Measurements from ENCODE around the gene RGP1.

The RGP1 gene

DNA sequence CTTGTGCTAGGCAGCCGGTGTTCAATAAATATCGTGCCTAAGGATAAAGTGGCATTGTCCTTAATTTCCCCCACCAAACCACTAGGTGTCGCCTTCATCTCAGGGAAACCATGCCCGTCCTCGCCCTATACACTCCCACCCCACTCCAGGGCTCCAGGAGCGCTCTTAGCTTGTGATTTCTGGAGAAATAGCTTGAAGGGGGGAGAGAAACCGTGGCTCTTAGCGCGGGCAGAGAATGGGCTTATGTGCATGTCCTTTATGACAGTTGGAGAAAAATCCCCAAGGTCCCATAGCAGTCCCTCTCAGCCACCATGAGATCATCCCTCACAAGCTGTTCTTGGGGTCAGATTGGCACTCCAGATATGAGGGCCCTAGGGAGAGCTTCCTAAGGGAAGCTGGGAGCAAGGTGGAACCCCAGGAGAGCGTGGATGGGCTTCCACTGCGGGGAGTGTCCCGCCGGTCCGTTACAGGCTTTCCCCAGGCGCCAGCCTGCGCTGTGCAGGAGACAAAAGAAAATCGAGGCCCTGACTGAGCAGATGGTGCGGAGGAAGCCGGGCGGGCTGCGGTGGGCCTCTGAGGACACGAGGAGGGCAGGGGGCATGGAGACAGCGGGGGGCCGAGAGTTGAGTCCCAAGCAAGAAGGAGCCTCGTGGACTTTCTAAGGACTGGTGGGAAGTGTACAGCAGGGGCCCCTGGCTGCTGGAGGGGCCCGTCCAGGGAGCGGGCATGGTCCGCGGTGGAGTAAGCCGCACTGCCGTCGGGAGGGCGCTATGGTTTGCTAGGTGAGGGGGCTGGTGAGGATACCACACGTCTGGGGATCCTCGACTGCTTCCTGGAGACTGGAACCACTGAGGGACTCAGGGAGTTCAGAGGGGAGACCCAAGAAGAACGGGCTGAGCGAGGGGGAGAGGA is 41.6 kb downstream of the RGP1 start:
- Mint-ChIP-seq H3K9me3 (no peaks in the 10 kb centered on the region), H3K4me3 (no peak overlapping the region), H3K27me3 (ENCODE audit: low read depth) (no peaks in the 10 kb centered on the region)

DNA sequence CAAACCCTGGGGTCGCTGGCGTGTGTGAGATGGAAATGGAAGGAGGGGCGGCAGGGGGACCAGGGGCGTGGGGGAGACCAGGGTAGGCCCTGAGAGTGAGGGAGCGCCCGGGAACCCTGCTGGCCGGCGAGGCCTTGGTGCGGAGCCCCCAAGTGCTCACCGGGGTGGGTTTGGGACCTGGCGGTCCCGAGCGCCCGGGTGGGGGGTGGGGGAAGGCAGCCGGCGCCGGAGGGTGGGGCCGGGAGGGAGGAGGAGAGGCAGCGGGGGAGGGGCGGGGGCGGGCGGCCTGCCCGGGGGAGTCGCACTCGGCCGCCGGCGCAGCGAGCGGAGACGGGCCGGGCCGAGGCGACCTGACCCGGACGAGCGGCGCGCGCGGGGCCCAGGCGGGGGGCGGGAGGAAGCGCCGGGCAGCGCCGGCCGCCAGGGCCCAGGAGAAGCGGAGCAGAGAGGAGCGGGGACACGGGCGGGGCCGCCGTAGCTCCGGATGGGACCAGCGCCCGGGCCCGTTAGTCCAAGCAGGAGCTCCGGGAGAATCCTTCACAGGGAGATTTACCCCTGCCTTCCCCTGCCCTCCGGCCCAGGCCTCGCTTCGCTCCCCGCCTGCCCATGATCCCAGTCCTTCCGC is 42.3 kb downstream of the RGP1 start, which contains the start of gene NPR2:
NPR2 (plus strand) TSS at position 295 of the 625 bp plus-strand sequence. CDS start 818 bp downstream, outside the sequence.
- Mint-ChIP-seq H3K4me1 (ENCODE audit: low read depth) (peaks cover 14% of the 10 kb centered on the region), H3K4me3 (no peak within 1 kb of the TSS), H3K27ac (no peak within 1 kb of the TSS), H3K9me3 (no peaks in the 10 kb centered on the region), H3K36me3 (ENCODE audit: low read depth) (peaks cover 7% of the 10 kb centered on the region), H3K27me3 (ENCODE audit: low read depth) (no peaks in the 10 kb centered on the region)

More for the DNA sequence above, 41.6 kb downstream of the RGP1 start:
- H3K27ac Mint-ChIP-seq = no peak overlapping the region
- peaks cover 11% of the 10 kb centered on the region for H3K4me1 Mint-ChIP-seq (ENCODE audit: low read depth)
- peaks cover 11% of the 10 kb centered on the region for H3K36me3 Mint-ChIP-seq (ENCODE audit: low read depth)

DNA sequence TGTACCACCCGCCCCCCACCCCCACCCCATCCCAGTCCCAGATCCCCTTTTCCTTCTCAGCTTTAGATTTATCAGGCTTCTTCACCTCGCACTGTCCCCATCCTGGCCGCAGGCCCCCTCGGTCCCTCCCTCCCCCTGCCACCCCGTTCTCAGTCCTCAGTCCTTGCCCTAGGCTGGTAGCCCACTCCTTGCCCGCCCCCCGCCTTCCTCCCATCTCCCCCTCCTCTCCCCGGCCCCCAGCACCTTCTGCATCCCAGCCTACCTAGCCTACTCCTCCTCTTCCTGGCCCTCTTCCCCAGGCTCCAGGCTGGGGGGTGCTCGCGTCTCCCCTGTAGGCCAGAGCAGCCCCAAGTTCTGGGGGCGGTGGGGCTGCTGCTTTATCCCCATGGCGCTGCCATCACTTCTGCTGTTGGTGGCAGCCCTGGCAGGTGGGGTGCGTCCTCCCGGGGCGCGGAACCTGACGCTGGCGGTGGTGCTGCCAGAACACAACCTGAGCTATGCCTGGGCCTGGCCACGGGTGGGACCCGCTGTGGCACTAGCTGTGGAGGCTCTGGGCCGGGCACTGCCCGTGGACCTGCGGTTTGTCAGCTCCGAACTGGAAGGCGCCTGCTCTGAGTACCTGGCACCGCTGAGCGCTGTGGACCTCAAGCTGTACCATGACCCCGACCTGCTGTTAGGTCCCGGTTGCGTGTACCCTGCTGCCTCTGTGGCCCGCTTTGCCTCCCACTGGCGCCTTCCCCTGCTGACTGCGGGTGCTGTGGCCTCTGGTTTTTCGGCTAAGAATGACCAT is 43.1 kb downstream of the RGP1 start:
- H3K4me1 Mint-ChIP-seq (ENCODE audit: low read depth) = peaks cover 16% of the 10 kb centered on the region
- no peak overlapping the region for H3K4me3 Mint-ChIP-seq
- no peaks in the 10 kb centered on the region for H3K27me3 Mint-ChIP-seq (ENCODE audit: low read depth)
- no peaks in the 10 kb centered on the region for H3K9me3 Mint-ChIP-seq
- no peak overlapping the region for H3K27ac Mint-ChIP-seq
- peaks cover 5% of the 10 kb centered on the region for H3K36me3 Mint-ChIP-seq (ENCODE audit: low read depth)

DNA sequence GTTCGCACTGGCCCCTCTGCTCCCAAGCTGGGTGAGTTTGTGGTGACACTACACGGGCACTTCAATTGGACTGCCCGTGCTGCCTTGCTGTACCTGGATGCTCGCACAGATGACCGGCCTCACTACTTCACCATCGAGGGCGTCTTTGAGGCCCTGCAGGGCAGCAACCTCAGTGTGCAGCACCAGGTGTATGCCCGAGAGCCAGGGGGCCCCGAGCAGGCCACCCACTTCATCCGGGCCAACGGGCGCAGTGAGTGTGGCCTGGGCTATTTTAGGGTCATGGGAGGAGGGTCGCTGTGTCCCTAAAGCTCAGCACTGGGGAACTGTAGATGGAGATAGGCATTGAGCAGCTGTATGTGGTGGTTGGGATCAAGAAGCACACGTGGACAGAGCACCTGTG is 43.7 kb downstream of the RGP1 start:
- Mint-ChIP-seq H3K4me3 (no peak overlapping the region), H3K4me1 (ENCODE audit: low read depth) (peaks cover 18% of the 10 kb centered on the region), H3K36me3 (ENCODE audit: low read depth) (peaks cover 5% of the 10 kb centered on the region), H3K27me3 (ENCODE audit: low read depth) (no peaks in the 10 kb centered on the region), H3K27ac (no peak overlapping the region), H3K9me3 (no peaks in the 10 kb centered on the region)

DNA sequence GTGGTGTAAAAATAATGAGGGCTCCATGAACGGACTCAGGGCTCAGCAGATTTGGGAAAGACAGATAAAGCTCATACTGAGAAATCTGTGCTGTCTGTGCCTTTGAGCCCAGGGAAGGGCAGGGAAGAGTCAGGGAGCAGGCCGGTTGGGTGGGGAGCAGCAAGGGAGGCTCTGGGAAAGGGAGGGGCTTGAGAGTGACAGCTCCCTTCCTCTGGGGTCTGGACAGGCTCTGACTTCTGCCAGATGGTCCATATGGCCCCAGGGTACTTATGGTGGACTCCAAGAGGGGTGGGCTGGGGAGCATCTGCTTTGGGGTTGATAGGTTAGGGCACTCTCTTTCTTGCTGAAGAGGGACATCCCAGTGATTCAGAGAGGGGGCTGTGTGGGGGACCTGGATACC is 44.4 kb downstream of the RGP1 start:
- no peak overlapping the region for H3K4me3 Mint-ChIP-seq
- H3K36me3 Mint-ChIP-seq (ENCODE audit: low read depth) = peaks cover 5% of the 10 kb centered on the region
- peaks cover 18% of the 10 kb centered on the region for H3K4me1 Mint-ChIP-seq (ENCODE audit: low read depth)
- no peaks in the 10 kb centered on the region for H3K27me3 Mint-ChIP-seq (ENCODE audit: low read depth)
- no peaks in the 10 kb centered on the region for H3K9me3 Mint-ChIP-seq
- no peak overlapping the region for H3K27ac Mint-ChIP-seq

DNA sequence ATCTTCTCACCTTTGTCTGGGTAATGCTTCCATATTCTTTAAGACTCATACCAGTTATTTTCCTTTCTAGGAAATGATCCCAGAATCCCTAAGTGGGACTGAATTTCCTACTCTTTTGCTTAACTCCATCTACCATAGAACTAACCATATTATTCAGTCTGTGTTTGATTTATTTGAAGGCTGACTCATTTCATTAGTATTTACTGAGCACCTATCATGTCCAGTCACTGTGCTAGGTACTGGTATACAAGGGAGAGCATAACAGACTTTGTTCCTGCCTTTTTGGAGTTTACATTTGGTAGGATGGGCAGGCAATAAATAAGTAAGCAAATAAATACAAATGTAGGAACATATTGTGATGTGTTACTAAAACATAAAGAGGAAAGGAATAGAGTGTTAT is 46.6 kb downstream of the RGP1 start:
- no peak overlapping the region for H3K4me3 Mint-ChIP-seq
- no peaks in the 10 kb centered on the region for H3K9me3 Mint-ChIP-seq
- peaks cover 17% of the 10 kb centered on the region for H3K4me1 Mint-ChIP-seq (ENCODE audit: low read depth)
- H3K27ac Mint-ChIP-seq = no peak overlapping the region
- no peaks in the 10 kb centered on the region for H3K27me3 Mint-ChIP-seq (ENCODE audit: low read depth)
- peaks cover 7% of the 10 kb centered on the region for H3K36me3 Mint-ChIP-seq (ENCODE audit: low read depth)

DNA sequence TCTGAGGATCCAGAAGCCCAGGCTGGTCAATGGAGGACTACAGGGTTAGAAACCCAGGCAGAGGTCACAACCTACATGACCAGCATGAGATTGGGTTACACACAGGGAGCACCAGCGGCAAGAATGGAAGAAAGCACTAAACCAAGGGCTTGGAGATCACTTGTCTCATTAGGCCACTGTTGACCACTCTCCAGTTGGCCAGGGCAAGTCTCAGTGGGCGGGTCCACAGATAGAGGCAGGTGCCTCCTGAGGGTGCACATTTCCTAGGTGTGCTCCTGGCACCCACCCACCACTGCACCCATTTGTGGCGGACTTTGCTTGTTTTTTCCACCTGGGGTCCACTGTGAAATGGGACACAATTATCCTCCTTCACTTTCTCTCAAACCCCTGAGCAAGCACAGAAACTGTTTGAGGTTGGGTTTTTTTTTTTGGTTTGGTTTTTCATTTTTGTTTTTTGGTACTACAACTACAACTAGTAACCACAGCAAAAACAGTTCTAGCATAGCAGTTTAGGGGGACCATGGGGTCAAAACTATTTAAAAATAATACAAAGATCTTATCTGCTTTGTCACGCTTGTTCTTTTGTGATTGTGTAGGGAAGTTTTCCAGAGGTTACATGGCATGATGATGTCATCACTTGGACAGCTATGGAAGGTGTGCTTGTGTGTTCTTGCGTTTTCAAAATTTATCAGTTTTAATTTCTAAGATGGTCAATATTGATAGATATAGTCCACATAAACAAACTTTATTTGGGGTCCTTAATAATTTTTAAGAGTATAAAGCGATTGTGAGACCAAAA is 48.4 kb downstream of the RGP1 start:
- Mint-ChIP-seq H3K27ac (no peak overlapping the region), H3K9me3 (no peaks in the 10 kb centered on the region), H3K4me3 (no peak overlapping the region), H3K36me3 (ENCODE audit: low read depth) (peaks cover 15% of the 10 kb centered on the region), H3K4me1 (ENCODE audit: low read depth) (peaks cover 17% of the 10 kb centered on the region), H3K27me3 (ENCODE audit: low read depth) (no peaks in the 10 kb centered on the region)

DNA sequence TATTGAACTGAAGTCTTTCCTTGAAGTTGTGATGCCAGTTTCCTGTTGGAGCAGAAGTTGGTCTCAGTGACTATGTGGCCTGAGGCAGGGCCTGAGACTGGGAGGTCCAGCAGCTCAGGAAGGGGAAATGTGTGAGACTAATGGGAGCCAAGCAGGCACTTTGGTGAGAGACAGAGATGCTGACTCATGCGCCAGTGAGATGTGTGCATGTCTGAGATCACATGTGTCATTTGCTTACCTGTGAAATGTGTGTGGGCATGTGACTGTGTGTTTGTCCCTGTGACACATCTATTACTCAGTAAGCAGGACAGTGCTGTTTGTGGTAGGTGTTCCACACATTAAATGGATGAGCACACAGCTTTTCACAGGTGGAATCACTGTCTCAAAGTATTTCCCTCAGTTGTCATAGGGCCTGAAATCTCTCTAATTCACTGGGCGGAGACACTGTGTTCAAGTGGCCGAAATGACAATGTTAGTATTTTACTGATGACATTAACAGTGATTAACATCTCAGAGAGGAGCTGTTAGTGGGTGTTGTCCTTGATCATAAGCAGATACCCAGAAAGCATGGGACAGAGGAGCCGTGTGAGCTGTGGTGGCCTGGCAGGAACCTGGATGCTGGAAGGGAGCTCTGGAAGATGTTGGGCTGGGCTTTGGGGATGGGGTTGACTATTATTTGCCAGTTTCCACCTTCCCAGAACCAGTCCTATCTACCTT is 49.7 kb downstream of the RGP1 start:
- H3K4me1 Mint-ChIP-seq (ENCODE audit: low read depth) = peaks cover 17% of the 10 kb centered on the region
- H3K27ac Mint-ChIP-seq = peak overlapping the region; percentile 23
- no peak overlapping the region for H3K4me3 Mint-ChIP-seq
- peaks cover 13% of the 10 kb centered on the region for H3K36me3 Mint-ChIP-seq (ENCODE audit: low read depth)
- no peaks in the 10 kb centered on the region for H3K9me3 Mint-ChIP-seq
- H3K27me3 Mint-ChIP-seq (ENCODE audit: low read depth) = no peaks in the 10 kb centered on the region

DNA sequence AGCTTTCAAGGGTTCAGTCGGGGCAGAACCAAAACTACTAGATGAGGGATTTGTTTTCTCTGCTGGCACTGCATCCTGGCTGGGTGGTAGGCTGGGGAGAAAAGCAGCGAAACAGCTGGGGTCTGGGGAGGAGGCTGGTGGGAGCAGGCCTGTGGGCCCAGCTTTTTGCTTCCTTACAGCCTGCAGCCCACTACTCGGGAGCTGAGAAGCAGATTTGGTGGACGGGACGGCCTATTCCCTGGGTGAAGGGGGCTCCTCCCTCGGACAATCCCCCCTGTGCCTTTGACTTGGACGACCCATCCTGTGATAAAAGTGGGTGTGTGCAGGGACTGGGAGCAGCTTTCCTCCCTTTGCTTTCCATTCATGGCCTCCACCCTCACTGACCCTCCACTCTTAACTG is 51.4 kb downstream of the RGP1 start:
- H3K4me3 Mint-ChIP-seq = no peak overlapping the region
- H3K36me3 Mint-ChIP-seq (ENCODE audit: low read depth) = peaks cover 13% of the 10 kb centered on the region
- no peak overlapping the region for H3K27ac Mint-ChIP-seq
- peaks cover 10% of the 10 kb centered on the region for H3K4me1 Mint-ChIP-seq (ENCODE audit: low read depth)
- H3K9me3 Mint-ChIP-seq = no peaks in the 10 kb centered on the region
- no peaks in the 10 kb centered on the region for H3K27me3 Mint-ChIP-seq (ENCODE audit: low read depth)

DNA sequence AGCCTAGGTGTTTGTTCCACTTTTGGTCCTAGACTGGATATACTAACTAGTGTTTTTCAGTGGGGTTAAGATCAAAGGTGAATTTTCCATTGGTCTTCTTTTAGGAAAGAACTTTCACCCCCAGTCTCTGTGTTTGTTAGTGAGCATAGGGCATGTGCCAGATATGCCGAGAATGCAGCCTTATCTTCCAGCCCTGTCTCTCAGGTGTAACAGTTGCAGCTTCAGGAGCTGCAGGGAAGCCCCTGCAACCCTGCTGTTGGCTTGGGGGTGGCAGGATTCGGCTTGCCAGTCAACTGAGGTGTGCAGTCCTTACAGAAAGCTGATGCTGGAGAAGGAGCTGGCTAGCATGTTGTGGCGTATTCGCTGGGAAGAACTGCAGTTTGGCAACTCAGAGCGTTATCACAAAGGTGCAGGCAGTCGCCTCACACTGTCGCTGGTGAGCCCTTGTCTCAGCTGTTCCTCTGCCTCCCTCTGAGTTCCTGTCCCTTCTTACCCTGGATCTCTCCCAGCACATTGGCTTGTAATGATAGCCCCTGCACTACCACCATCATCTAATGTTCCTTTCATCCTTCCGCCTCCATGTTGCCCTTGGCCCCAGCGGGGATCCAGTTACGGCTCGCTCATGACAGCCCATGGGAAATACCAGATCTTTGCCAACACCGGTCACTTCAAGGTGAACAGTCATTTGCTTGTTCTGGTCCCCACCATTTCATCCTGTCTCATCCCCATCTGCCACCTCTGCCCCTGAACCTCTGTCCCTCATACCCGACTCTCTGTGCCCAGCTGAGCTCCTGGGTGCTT is 52.4 kb downstream of the RGP1 start:
- Mint-ChIP-seq H3K27me3 (ENCODE audit: low read depth) (no peaks in the 10 kb centered on the region), H3K27ac (no peak overlapping the region), H3K36me3 (ENCODE audit: low read depth) (peaks cover 17% of the 10 kb centered on the region), H3K4me3 (no peak overlapping the region), H3K4me1 (ENCODE audit: low read depth) (peaks cover 7% of the 10 kb centered on the region), H3K9me3 (no peaks in the 10 kb centered on the region)

DNA sequence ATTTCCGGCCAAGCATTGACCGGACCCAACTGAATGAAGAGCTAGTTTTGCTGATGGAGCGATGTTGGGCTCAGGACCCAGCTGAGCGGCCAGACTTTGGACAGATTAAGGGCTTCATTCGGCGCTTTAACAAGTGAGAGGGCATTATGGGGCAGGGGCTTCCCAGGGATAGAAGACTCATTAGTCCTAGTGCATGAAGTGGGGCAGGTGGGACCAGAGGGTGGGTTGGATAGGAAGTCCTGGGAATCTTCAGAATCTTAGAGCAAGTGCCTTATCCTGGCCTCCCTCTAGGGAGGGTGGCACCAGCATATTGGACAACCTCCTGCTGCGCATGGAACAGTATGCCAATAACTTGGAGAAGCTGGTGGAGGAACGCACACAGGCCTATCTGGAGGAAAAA is 57.0 kb downstream of the RGP1 start:
- Mint-ChIP-seq H3K27me3 (ENCODE audit: low read depth) (no peaks in the 10 kb centered on the region), H3K4me3 (no peak overlapping the region), H3K9me3 (no peaks in the 10 kb centered on the region), H3K27ac (no peak overlapping the region), H3K4me1 (ENCODE audit: low read depth) (peaks cover 4% of the 10 kb centered on the region), H3K36me3 (ENCODE audit: low read depth) (peaks cover 15% of the 10 kb centered on the region)

Data from T-helper 1 cell treated with Interleukin-12 subunit alpha and Interleukin-12 subunit beta and Interleukin-4 antibody, amounts not matched to agents 30 μg/mL and 1 μg/mL, for 36 hours (primary cell).